ENCODE measurements around the gene CEP128. TPM values are rescaled to one million over a fixed set of nuclear protein-coding genes. Genes with fewer than 3 reads are reported as not detected.

The CEP128 gene
- polyA plus RNA-seq, 4 donors = 0.22 to 2.2 (median 1.1) TPM

- DNase-seq = no peak
- WGBS, 3 donors = 81 to 89% (median 86%) methylated on average over 4 of the region's 4 CpGs
- H3K4me3 ChIP-seq (ENCODE audit: low read depth in 1 of 3, low read length in 3 of 3) = no peak overlapping the region
- no peaks in the 10 kb centered on the region for H3K9me3 ChIP-seq (ENCODE audit: control insufficient read depth in 2 of 2, insufficient read depth in 1 of 2, low read depth in 1 of 2, low read length in 1 of 2)
- no peaks in the 10 kb centered on the region for H3K27me3 ChIP-seq (ENCODE audit: control insufficient read depth in 3 of 3, insufficient read depth in 3 of 3, low read length in 3 of 3)
- no peak for FAIRE-seq
- no peaks in the 10 kb centered on the region for H3K4me1 ChIP-seq (ENCODE audit: control insufficient read depth in 3 of 3, insufficient read depth in 2 of 3, low read depth in 1 of 3, low read length in 2 of 3)
- H3K27ac ChIP-seq (ENCODE audit: low read depth in 1 of 3, low read length in 2 of 3) = no peak overlapping the region
- H3K36me3 ChIP-seq (ENCODE audit: control insufficient read depth in 3 of 3, insufficient read depth in 2 of 3, low read depth in 1 of 3, low read length in 3 of 3) = no peaks in the 10 kb centered on the region
Observed at GRCh38 chr14:80695869-80696268, 245.7 kb downstream of the CEP128 start.

GRCh38 chr14:80692903-80693302 lies 248.6 kb downstream of the CEP128 start:
- Histone ChIP-seq H3K36me3 (ENCODE audit: control insufficient read depth in 3 of 3, insufficient read depth in 2 of 3, low read depth in 1 of 3, low read length in 3 of 3) (no peaks in the 10 kb centered on the region), H3K4me3 (ENCODE audit: low read depth in 1 of 3, low read length in 3 of 3) (no peak overlapping the region), H3K9me3 (ENCODE audit: control insufficient read depth in 2 of 2, insufficient read depth in 1 of 2, low read depth in 1 of 2, low read length in 1 of 2) (no peaks in the 10 kb centered on the region), H3K27me3 (ENCODE audit: control insufficient read depth in 3 of 3, insufficient read depth in 3 of 3, low read length in 3 of 3) (no peaks in the 10 kb centered on the region), H3K27ac (ENCODE audit: low read depth in 1 of 3, low read length in 2 of 3) (no peak overlapping the region), H3K4me1 (ENCODE audit: control insufficient read depth in 3 of 3, insufficient read depth in 2 of 3, low read depth in 1 of 3, low read length in 2 of 3) (no peaks in the 10 kb centered on the region)
- FAIRE-seq (no peak), DNase-seq (no peak)
- 80 to 96% (median 92%) methylated on average over 3 of the region's 3 CpGs for WGBS, 3 donors

GRCh38 chr14:80681651-80682050 lies 259.9 kb downstream of the CEP128 start:
- FAIRE-seq = no peak
- Histone ChIP-seq H3K27me3 (ENCODE audit: control insufficient read depth in 3 of 3, insufficient read depth in 3 of 3, low read length in 3 of 3) (no peaks in the 10 kb centered on the region), H3K36me3 (ENCODE audit: control insufficient read depth in 3 of 3, insufficient read depth in 2 of 3, low read depth in 1 of 3, low read length in 3 of 3) (no peaks in the 10 kb centered on the region), H3K4me3 (ENCODE audit: low read depth in 1 of 3, low read length in 3 of 3) (no peak overlapping the region), H3K4me1 (ENCODE audit: control insufficient read depth in 3 of 3, insufficient read depth in 2 of 3, low read depth in 1 of 3, low read length in 2 of 3) (no peaks in the 10 kb centered on the region), H3K27ac (ENCODE audit: low read depth in 1 of 3, low read length in 2 of 3) (no peak overlapping the region), H3K9me3 (ENCODE audit: control insufficient read depth in 2 of 2, insufficient read depth in 1 of 2, low read depth in 1 of 2, low read length in 1 of 2) (peaks cover 0 to 23% of the 10 kb centered on the region in 2 donors)
- 96 to 98% (median 98%) methylated on average over 3 of the region's 3 CpGs for WGBS, 3 donors
- DNase-seq = no peak

- Histone ChIP-seq H3K27ac (ENCODE audit: low read depth in 1 of 3, low read length in 2 of 3) (no peak overlapping the region), H3K27me3 (ENCODE audit: control insufficient read depth in 3 of 3, insufficient read depth in 3 of 3, low read length in 3 of 3) (no peaks in the 10 kb centered on the region), H3K4me1 (ENCODE audit: control insufficient read depth in 3 of 3, insufficient read depth in 2 of 3, low read depth in 1 of 3, low read length in 2 of 3) (no peaks in the 10 kb centered on the region), H3K9me3 (ENCODE audit: control insufficient read depth in 2 of 2, insufficient read depth in 1 of 2, low read depth in 1 of 2, low read length in 1 of 2) (peaks cover 0 to 23% of the 10 kb centered on the region in 2 donors), H3K36me3 (ENCODE audit: control insufficient read depth in 3 of 3, insufficient read depth in 2 of 3, low read depth in 1 of 3, low read length in 3 of 3) (no peaks in the 10 kb centered on the region), H3K4me3 (ENCODE audit: low read depth in 1 of 3, low read length in 3 of 3) (no peak overlapping the region)
- WGBS, 3 donors = 84 to 93% (median 88%) methylated on average over 5 of the region's 5 CpGs
- FAIRE-seq (no peak), DNase-seq (no peak)
Observed at GRCh38 chr14:80679273-80679672, 262.3 kb downstream of the CEP128 start.

- Histone ChIP-seq H3K9me3 (ENCODE audit: control insufficient read depth in 2 of 2, insufficient read depth in 1 of 2, low read depth in 1 of 2, low read length in 1 of 2) (peaks cover 0 to 23% of the 10 kb centered on the region in 2 donors), H3K27me3 (ENCODE audit: control insufficient read depth in 3 of 3, insufficient read depth in 3 of 3, low read length in 3 of 3) (no peaks in the 10 kb centered on the region), H3K4me3 (ENCODE audit: low read depth in 1 of 3, low read length in 3 of 3) (no peak overlapping the region), H3K4me1 (ENCODE audit: control insufficient read depth in 3 of 3, insufficient read depth in 2 of 3, low read depth in 1 of 3, low read length in 2 of 3) (no peaks in the 10 kb centered on the region), H3K27ac (ENCODE audit: low read depth in 1 of 3, low read length in 2 of 3) (no peak overlapping the region), H3K36me3 (ENCODE audit: control insufficient read depth in 3 of 3, insufficient read depth in 2 of 3, low read depth in 1 of 3, low read length in 3 of 3) (no peaks in the 10 kb centered on the region)
- DNase-seq (no peak), FAIRE-seq (no peak)
- whole genome bisulfite sequencing, 3 donors = 96 to 99% (median 99%) methylated on average over 3 of the region's 3 CpGs
Observed at GRCh38 chr14:80678436-80678835, 263.1 kb downstream of the CEP128 start.

GRCh38 chr14:80669426-80669825 lies 272.1 kb downstream of the CEP128 start:
- 86 to 93% (median 92%) methylated on average over 2 of the region's 2 CpGs for WGBS, 3 donors
- peaks cover 0 to 2% of the 10 kb centered on the region in 2 donors for H3K9me3 ChIP-seq (ENCODE audit: control insufficient read depth in 2 of 2, insufficient read depth in 1 of 2, low read depth in 1 of 2, low read length in 1 of 2)
- H3K36me3 ChIP-seq (ENCODE audit: control insufficient read depth in 3 of 3, insufficient read depth in 2 of 3, low read depth in 1 of 3, low read length in 3 of 3) = no peaks in the 10 kb centered on the region
- H3K4me1 ChIP-seq (ENCODE audit: control insufficient read depth in 3 of 3, insufficient read depth in 2 of 3, low read depth in 1 of 3, low read length in 2 of 3) = no peaks in the 10 kb centered on the region
- FAIRE-seq (no peak), DNase-seq (no peak)
- H3K4me3 ChIP-seq (ENCODE audit: low read depth in 1 of 3, low read length in 3 of 3) = no peak overlapping the region
- H3K27me3 ChIP-seq (ENCODE audit: control insufficient read depth in 3 of 3, insufficient read depth in 3 of 3, low read length in 3 of 3) = no peaks in the 10 kb centered on the region
- no peak overlapping the region for H3K27ac ChIP-seq (ENCODE audit: low read depth in 1 of 3, low read length in 2 of 3)

GRCh38 chr14:80664576-80664975 lies 277.0 kb downstream of the CEP128 start:
- no peak overlapping the region for H3K4me3 ChIP-seq (ENCODE audit: low read depth in 1 of 3, low read length in 3 of 3)
- DNase-seq = peak in 1 of 2 donors; percentile 1
- H3K27ac ChIP-seq (ENCODE audit: low read depth in 1 of 3, low read length in 2 of 3) = no peak overlapping the region
- no peaks in the 10 kb centered on the region for H3K4me1 ChIP-seq (ENCODE audit: control insufficient read depth in 3 of 3, insufficient read depth in 2 of 3, low read depth in 1 of 3, low read length in 2 of 3)
- H3K27me3 ChIP-seq (ENCODE audit: control insufficient read depth in 3 of 3, insufficient read depth in 3 of 3, low read length in 3 of 3) = no peaks in the 10 kb centered on the region
- no peak for FAIRE-seq
- no peaks in the 10 kb centered on the region for H3K36me3 ChIP-seq (ENCODE audit: control insufficient read depth in 3 of 3, insufficient read depth in 2 of 3, low read depth in 1 of 3, low read length in 3 of 3)
- H3K9me3 ChIP-seq (ENCODE audit: control insufficient read depth in 2 of 2, insufficient read depth in 1 of 2, low read depth in 1 of 2, low read length in 1 of 2) = no peaks in the 10 kb centered on the region
- 78 to 95% (median 86%) methylated on average over 2 of the region's 2 CpGs for WGBS, 3 donors

GRCh38 chr14:80663541-80663940 lies 278.0 kb downstream of the CEP128 start:
- H3K36me3 ChIP-seq (ENCODE audit: control insufficient read depth in 3 of 3, insufficient read depth in 2 of 3, low read depth in 1 of 3, low read length in 3 of 3) = no peaks in the 10 kb centered on the region
- H3K27me3 ChIP-seq (ENCODE audit: control insufficient read depth in 3 of 3, insufficient read depth in 3 of 3, low read length in 3 of 3) = no peaks in the 10 kb centered on the region
- H3K4me1 ChIP-seq (ENCODE audit: control insufficient read depth in 3 of 3, insufficient read depth in 2 of 3, low read depth in 1 of 3, low read length in 2 of 3) = no peaks in the 10 kb centered on the region
- 81 to 91% (median 90%) methylated on average over 2 of the region's 2 CpGs for WGBS, 3 donors
- H3K27ac ChIP-seq (ENCODE audit: low read depth in 1 of 3, low read length in 2 of 3) = no peak overlapping the region
- DNase-seq (no peak), FAIRE-seq (no peak)
- H3K9me3 ChIP-seq (ENCODE audit: control insufficient read depth in 2 of 2, insufficient read depth in 1 of 2, low read depth in 1 of 2, low read length in 1 of 2) = no peaks in the 10 kb centered on the region
- H3K4me3 ChIP-seq (ENCODE audit: low read depth in 1 of 3, low read length in 3 of 3) = no peak overlapping the region

- Histone ChIP-seq H3K36me3 (ENCODE audit: control insufficient read depth in 3 of 3, insufficient read depth in 2 of 3, low read depth in 1 of 3, low read length in 3 of 3) (no peaks in the 10 kb centered on the region), H3K4me1 (ENCODE audit: control insufficient read depth in 3 of 3, insufficient read depth in 2 of 3, low read depth in 1 of 3, low read length in 2 of 3) (no peaks in the 10 kb centered on the region), H3K27me3 (ENCODE audit: control insufficient read depth in 3 of 3, insufficient read depth in 3 of 3, low read length in 3 of 3) (no peaks in the 10 kb centered on the region), H3K27ac (ENCODE audit: low read depth in 1 of 3, low read length in 2 of 3) (no peak overlapping the region), H3K9me3 (ENCODE audit: control insufficient read depth in 2 of 2, insufficient read depth in 1 of 2, low read depth in 1 of 2, low read length in 1 of 2) (no peaks in the 10 kb centered on the region), H3K4me3 (ENCODE audit: low read depth in 1 of 3, low read length in 3 of 3) (no peak overlapping the region)
- FAIRE-seq = no peak
- no peak for DNase-seq
- 77 to 95% (median 90%) methylated on average over 2 of the region's 2 CpGs for whole genome bisulfite sequencing, 3 donors
Observed at GRCh38 chr14:80659783-80660182, 281.8 kb downstream of the CEP128 start.

Measured in small intestine (tissue), 7 donors.